Uterus (tissue), 4 donors: ENCODE data around the gene CC2D1A. TPM values are rescaled to one million over a fixed set of nuclear protein-coding genes. Genes with fewer than 3 reads are reported as not detected.
"Not testable (repeated sequence)": the region's sequence is repeated elsewhere in the genome, so short reads cannot be mapped to it uniquely, and the experiment has no call there.

Source experiments
- DNase-seq, 2 donors: peaks; one replicate each; pipeline ENCODE4 v3.0.0-alpha.2; 2019 to 2020
- H3K27ac ChIP-seq, 2 donors: fragments of 200-600 bp; sonication (generic); 1 replicate in 1 of 2; 2 replicates in 1 of 2; pipeline ENCODE4 v1.5.1; 2016 to 2018
- H3K27me3 ChIP-seq, 2 donors: fragments of 200-600 bp; sonication (generic); one replicate each; pipeline ENCODE4 v1.5.1; 2018 to 2019; ENCODE audit warnings: control low read depth in 1 of 2
- H3K36me3 ChIP-seq, 2 donors: fragments of 200-600 bp; sonication (generic); one replicate each; pipeline ENCODE4 v1.5.1; 2019; ENCODE audit warnings: control low read depth in 1 of 2
- H3K4me1 ChIP-seq, 2 donors: fragments of 200-600 bp; sonication (generic); one replicate each; pipeline ENCODE4 v1.5.1; 2018 to 2019; ENCODE audit warnings: control low read depth in 1 of 2
- H3K4me3 ChIP-seq, 2 donors: fragments of 200-600 bp; sonication (generic); 1 replicate in 1 of 2; 2 replicates in 1 of 2; pipeline ENCODE4 v1.5.1; 2018 to 2019; ENCODE audit warnings: mild to moderate bottlenecking in 1 of 2
- H3K9me3 ChIP-seq, 2 donors: fragments of 200-600 bp; sonication (generic); one replicate each; pipeline ENCODE4 v1.5.1; 2019; ENCODE audit warnings: control low read depth in 1 of 2
- POLR2A ChIP-seq, 2 donors: fragments of 450-650 bp; IDR thresholded peaks; one replicate each; pipeline ENCODE4 v1.6.1; 2016; ENCODE audit warnings: antibody characterized with exemption in 2 of 2, mild to moderate bottlenecking in 1 of 2, moderate library complexity in 1 of 2
- intact Hi-C: fragments of 100-400 bp; cut with DNase I; formaldehyde crosslinking; loops from one replicate; pipeline ENCODE4 v1.15.1; 2023; ENCODE audit warnings: low total_unique reads
- total RNA-seq, 4 donors: library from RNA; depleted of rRNA in 3 of 4; stranded (reverse); fragments of >200 nt in 3 of 4; gene quantifications; one replicate each; pipeline versions ENCODE4 v1.1.0 to v1.2.4, GENCODE V29; 2014 to 2023
- TF ChIP-seq, protein P1 (sequence below), 4 experiments: fragments of 200-600 bp in 2 of 4; fragments of 450-650 bp in 2 of 4; sonication (generic) in 2 of 4; IDR thresholded peaks; one replicate each; pipeline ENCODE4 v1.5.1; 2016 to 2019; ENCODE audit warnings: antibody characterized with exemption in 4 of 4, mild to moderate bottlenecking in 2 of 4, moderate library complexity in 1 of 4
- donor health status: DM: yes; HTN: yes; CAD: no.

Gene CC2D1A
- total RNA-seq, 4 donors from 2014 or later, result 3.2 to 44.4 (median 13.2) TPM

GRCh38 chr19:13969897-13970296 lies 63.9 kb downstream of the CC2D1A start:
- DNase-seq, result no peak
- H3K4me1 ChIP-seq, result no peaks in the 10 kb centered on the region
- H3K4me3 ChIP-seq, result no peak overlapping the region
- no peaks in the 10 kb centered on the region for H3K36me3 ChIP-seq
- no peak overlapping the region for H3K27ac ChIP-seq
- intact Hi-C loops, result no loop called here
- no peaks in the 10 kb centered on the region for H3K27me3 ChIP-seq
- no peak for TF ChIP-seq POLR2A (IDR thresholded peaks at IDR 0.05)
- TF ChIP-seq, protein P1, sequence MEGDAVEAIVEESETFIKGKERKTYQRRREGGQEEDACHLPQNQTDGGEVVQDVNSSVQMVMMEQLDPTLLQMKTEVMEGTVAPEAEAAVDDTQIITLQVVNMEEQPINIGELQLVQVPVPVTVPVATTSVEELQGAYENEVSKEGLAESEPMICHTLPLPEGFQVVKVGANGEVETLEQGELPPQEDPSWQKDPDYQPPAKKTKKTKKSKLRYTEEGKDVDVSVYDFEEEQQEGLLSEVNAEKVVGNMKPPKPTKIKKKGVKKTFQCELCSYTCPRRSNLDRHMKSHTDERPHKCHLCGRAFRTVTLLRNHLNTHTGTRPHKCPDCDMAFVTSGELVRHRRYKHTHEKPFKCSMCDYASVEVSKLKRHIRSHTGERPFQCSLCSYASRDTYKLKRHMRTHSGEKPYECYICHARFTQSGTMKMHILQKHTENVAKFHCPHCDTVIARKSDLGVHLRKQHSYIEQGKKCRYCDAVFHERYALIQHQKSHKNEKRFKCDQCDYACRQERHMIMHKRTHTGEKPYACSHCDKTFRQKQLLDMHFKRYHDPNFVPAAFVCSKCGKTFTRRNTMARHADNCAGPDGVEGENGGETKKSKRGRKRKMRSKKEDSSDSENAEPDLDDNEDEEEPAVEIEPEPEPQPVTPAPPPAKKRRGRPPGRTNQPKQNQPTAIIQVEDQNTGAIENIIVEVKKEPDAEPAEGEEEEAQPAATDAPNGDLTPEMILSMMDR (IDR thresholded peaks at IDR 0.05), result no peak
- no peaks in the 10 kb centered on the region for H3K9me3 ChIP-seq

GRCh38 chr19:13971868-13972267 lies 65.9 kb downstream of the CC2D1A start:
- H3K4me3 ChIP-seq, H3K9me3 ChIP-seq, H3K27ac ChIP-seq, DNase-seq, intact Hi-C loops, H3K36me3 ChIP-seq, H3K4me1 ChIP-seq, H3K27me3 ChIP-seq: not testable (repeated sequence)

- intact Hi-C loops, result no loop called here
- no peak for DNase-seq
- TF ChIP-seq, protein P1 (IDR thresholded peaks at IDR 0.05), result no peak
- no peak for TF ChIP-seq POLR2A (IDR thresholded peaks at IDR 0.05)
- H3K4me1 ChIP-seq, result no peaks in the 10 kb centered on the region
- H3K4me3 ChIP-seq, result no peak overlapping the region
- H3K27ac ChIP-seq, result no peak overlapping the region
- no peaks in the 10 kb centered on the region for H3K27me3 ChIP-seq
- H3K9me3 ChIP-seq, result no peaks in the 10 kb centered on the region
- H3K36me3 ChIP-seq, result no peaks in the 10 kb centered on the region
Observed at GRCh38 chr19:13972368-13973155, 66.6 kb downstream of the CC2D1A start.

GRCh38 chr19:13973479-13973878 lies 67.5 kb downstream of the CC2D1A start:
- DNase-seq, H3K4me3 ChIP-seq, intact Hi-C loops, H3K27ac ChIP-seq, H3K27me3 ChIP-seq, H3K4me1 ChIP-seq, H3K36me3 ChIP-seq, H3K9me3 ChIP-seq: not testable (repeated sequence)

DNA sequence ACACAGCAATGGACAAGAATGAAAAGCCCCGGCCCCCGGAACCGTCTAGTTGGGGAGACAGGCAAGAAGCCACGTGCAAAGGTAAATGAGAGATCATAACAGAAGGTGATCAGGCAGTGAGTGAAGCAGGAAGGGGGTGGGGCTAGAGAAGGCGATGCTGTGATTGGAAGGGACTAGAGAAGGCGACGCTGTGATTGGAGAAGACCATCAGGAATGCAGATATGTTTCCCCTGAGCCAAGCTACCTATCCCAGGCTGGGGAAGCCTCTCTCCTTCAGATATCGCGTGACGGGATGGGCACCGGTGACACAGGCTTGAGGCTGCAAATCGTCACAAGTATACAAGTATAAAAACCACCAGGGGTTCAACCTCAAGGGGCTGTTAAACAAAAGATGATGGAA lies 68.1 kb downstream of the CC2D1A start:
- TF ChIP-seq, protein P1 (IDR thresholded peaks at IDR 0.05), result no peak
- TF ChIP-seq POLR2A (IDR thresholded peaks at IDR 0.05), result no peak
- Histone ChIP-seq H3K27ac (no peak overlapping the region), H3K27me3 (no peaks in the 10 kb centered on the region), H3K4me3 (no peak overlapping the region), H3K9me3 (no peaks in the 10 kb centered on the region), H3K36me3 (no peaks in the 10 kb centered on the region), H3K4me1 (no peaks in the 10 kb centered on the region)
- intact Hi-C loops, result no loop called here
- no peak for DNase-seq

- no peaks in the 10 kb centered on the region for H3K27me3 ChIP-seq
- no peak overlapping the region for H3K27ac ChIP-seq
- TF ChIP-seq POLR2A (IDR thresholded peaks at IDR 0.05), result no peak
- TF ChIP-seq, protein P1 (IDR thresholded peaks at IDR 0.05), result no peak
- intact Hi-C loops, result no loop called here
- peaks cover 0 to 6% of the 10 kb centered on the region in 2 donors for H3K4me1 ChIP-seq
- H3K36me3 ChIP-seq, result no peaks in the 10 kb centered on the region
- no peaks in the 10 kb centered on the region for H3K9me3 ChIP-seq
- H3K4me3 ChIP-seq, result no peak overlapping the region
- no peak for DNase-seq
Observed at GRCh38 chr19:13975870-13976269, 69.9 kb downstream of the CC2D1A start.
